Measurements from ENCODE around the gene TRIP13.

Gene TRIP13

DNA sequence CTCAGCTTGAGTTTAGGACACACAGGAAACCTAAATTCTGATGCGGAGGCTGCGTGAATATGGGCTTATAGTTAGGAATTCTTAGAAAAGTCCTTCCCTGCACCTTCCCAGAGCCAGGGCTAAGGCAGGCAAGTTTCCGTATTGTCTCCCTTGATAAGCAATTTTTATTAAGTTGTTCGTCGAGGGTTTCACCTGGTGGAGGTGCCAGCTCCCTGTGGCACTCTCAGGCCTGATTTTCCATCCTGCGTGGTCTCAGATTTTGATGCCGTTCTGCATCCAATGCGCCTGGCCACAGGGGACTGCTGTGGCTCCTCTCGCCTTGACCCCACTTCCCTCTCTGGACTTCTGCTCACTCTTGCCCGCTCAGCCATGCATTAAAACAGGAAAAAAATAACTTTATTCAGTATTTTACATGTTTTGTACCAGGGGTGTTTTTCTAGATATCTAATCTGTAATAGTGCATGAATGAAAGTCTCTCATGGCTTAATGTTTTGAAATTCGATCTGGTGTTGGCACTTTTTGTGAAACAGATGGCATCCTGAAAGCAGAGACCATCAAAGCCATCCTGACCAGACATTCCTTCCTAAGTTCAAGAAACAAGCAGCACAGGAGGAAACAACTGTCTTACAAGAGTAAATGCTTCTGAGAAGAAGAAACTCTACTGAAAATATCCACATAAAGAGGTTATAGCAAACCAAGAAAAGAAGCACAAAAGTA is 50.7 kb downstream of the TRIP13 start:
- DNase-seq, result no peak

DNA sequence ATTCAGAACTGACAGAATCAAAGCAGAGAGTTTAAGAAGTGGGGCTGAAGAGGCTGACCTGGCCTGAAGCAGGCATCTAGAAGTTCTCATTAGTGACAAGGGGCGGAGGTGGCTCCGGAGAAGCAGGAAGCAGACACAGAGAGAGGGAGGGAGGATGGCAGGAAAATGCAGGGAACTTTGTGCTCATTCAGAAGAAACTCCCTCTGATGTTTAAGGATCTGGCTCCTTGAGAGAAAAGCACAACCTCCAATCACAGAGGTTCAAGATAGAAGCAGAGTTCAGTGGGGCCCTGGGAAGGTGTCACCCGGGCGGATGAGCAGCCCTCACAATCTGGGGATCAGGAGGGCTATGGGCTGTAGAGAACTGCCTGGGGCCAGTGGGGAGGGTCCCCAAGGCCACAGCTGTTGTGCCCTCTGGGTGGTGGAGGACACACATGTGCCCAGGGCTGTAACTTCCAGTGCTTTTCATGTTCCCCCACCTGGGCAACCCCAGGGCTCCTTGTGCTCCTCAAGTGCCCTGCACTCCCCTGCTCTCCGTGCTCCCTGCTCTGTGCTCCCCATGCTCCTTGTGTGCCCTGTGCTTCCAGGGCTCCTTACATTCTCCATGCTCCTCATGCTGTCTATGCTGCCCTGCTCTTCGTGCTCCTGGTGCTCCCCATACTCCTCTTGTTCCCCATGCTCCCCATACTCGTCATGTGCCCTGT is 51.4 kb downstream of the TRIP13 start:
- DNase-seq, result no peak

DNA sequence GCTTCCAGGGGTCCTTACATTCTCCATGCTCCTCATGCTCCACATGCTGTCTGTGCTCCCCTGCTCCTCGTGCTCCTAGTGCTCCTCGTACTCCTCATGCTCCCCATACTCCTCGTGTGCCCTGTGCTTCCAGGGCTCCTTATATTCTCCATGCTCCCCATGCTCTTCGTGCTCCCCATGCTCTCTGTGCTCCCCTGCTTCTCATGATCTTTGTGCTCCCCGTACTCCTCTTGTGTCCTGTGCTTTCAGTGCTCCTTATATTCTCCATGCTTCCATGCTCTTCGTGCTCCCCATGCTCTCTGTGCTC is 51.9 kb downstream of the TRIP13 start:
- no peak for DNase-seq

DNA sequence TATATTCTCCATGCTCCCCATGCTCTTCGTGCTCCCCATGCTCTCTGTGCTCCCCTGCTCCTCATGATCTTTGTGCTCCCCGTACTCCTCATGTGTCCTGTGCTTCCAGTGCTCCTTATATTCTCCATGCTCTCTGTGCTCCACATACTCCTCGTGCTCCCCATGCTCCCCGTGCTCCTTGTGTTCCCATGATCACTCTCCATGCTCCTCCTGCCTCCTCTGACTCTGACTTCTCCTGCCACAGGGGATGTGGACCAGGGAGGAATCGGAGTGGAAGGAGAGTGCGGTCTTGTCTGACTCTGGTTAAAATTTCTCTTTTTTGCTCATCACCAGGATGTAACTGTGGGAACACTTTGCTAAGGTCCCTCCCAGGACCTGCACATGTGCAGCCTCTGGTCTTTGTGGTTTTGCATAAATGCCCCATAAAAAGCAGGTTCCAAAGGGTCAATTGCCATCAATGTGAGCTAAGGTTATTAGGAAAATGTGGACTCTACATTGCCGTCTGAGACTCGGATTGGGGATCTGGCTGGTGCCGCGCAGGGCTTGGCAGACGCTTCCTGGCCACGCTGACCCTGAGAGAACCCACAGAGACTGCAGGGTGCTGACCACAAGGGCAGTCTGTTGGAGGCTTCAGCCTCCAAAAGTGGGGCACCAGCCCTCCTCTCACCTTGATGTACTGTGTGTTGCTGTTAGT is 52.5 kb downstream of the TRIP13 start:
- DNase-seq, result no peak

DNA sequence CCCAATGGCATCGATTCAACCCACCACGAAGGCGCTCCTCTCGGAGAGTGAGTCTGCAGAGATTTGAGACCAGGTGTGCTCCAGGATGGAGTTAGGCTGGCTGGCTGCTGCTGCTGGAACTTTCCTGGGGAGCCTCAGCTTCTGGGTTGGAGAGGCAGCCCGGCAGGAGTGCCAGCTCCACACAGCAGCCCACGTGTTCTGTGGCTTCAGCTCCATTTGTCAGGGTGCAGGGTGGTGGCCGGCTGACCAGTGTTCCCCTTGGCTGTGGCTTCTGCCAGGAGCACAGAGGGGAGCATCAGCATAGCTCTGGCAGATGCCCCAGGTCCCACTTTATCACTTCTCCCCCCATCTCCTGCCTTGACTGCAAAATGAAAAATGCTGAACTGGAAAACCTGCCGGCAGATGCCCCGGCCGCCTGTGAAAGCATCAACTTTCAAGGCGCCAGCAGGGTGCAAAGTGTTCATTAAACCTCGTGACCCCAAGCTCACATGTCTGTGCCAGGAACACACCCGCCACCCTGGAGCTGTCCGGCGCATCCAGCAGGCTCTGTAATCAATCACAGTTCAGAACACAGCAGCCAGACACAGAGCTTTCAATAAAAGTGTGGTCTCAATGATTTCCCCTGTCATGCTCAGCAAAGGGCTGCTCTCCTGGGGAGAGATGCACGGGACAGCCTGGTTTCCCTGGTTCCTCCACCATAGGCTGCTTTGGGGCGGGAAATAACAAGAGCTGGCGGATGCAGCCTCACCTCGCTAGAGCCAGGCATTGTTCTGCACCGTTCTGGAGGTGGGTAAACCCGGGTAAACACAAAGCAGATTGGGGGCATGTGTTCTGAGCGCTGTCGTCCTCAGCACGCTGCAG is 53.2 kb downstream of the TRIP13 start:
- no peak for DNase-seq

DNA sequence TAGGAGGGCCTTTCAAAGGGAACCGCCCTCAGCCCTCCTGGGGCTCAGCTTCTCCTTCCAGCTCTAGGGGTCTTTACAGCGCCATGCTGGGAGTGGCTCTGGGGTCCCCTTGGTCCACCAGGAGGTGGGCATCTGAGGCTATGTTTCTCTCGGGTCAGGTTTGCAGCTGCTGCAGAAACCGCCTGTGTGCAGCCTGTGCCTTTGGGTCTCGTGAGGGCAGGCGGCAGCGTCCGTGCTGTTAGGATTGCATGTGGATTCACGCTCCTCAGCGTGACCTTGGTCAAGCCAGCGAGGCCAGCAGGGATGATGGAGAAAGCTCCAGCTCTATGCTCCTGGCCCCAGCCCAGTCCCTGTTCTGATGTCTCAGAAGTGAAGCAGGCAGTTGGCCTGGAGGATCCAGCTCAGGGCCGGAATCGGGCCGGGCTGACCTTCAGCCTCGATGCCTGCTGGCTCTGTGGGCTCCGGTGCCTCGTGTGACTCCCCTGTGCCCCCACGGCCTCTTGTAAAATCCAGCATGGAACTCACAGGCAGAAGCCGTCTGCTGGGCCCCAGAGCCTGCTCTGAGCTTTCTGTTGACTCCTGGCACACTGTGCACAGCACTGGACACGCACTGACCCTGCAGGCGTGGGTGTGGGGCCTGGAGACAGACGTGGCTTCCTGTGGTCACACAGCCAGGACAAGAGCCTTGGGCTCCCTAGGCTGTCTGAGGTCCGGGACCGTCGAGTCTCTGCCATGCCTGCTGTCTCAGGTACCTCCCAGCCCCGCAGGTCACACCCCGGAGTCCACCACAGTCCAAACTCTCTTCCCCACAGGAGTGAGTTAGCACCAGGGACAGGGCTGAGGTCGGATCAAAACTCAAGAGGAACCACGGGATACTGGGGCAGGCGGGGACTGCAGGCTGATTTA is 54.3 kb downstream of the TRIP13 start:
- no peak for DNase-seq

DNA sequence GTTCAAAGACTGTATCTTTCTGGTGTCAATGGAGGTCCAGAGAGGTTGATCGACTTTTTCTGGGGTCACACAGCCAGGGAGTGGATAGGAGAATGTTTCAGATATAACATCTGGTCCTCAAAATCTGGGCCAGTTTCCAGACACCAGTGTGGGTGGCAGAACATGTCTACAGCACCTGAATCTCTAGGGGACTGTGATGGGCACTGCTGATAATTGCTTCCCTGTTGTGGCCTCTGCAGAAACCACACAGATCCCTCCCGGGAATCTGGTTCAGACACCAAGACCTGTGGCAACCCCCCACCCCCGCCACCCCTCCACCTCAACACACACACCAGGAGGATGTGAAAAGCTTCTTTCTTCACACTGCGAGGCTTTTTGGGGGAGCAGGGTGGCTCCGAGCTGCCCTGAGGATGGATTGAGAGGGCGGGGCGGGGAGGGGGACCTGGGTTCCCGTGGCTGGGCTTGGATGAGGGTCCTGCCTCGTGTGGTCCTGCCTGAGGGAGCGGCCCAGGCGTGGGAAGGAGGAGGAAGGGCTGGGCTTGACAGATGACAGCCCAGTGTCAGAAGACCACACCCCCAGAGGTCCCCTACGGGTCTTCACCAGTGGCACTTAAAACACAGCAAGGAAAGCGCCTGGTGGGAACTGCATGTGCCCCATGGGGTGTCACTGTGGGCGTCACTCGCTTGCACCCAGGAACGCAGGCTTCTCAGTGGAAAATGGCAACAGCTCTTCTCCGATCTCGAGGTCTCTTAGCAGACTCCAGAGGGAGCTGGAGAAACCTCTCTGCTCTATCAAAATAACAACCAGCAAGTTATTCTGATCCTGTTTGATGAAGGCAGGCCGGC is 55.2 kb downstream of the TRIP13 start:
- DNase-seq, result no peak

DNA sequence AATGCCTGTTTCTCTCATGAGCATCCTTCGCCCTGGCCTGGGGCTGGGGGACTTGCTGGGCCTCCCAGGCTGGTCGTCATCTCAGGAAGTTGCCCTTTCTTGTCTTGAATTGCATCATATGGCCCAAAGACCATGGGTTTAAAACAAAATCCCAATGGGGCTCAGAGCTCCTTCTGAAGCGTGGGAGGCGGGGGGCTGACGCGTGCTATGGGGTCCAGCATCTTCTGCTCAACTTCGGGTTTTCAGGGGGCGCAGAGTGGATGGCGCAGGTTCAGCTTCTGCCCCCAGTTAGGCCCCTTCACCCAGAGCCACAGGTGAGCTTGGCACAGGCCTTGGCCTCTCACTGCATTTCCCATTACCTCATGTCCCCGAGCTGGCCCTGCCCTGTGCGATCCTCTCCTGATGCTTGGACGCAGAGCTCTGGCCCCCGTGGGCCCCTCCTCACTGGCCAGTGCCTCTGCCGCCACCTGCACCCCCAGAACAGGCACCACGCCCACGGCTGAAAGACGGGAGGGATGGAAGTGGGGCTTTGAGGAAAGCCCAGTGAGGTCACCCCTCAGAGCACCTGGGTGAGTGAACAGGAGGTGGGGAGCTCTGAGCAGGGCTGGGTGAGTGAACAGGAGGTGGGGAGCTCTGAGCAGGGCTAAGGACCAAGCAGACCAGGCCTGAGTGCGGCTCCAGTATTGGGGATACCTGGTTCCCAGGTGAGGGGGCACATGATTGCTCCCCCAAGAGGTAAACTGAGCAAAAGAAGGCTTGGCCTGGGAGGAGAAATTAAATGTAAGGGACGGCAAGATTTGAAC is 56.0 kb downstream of the TRIP13 start:
- DNase-seq, result no peak

DNA sequence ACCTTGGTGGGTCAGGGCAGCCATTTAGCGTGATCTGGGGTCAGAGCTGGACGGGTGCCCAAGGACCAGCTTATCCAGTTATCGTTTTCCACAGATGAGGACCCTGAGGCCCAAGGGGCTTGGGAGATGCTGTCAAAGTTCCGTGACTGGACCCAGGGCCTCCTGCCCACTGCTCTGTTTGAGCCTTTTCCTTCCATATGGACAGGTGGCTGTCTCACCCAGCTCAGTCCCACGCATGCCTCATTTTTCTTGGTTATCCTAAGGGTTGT is 56.5 kb downstream of the TRIP13 start:
- DNase-seq, result no peak

DNA sequence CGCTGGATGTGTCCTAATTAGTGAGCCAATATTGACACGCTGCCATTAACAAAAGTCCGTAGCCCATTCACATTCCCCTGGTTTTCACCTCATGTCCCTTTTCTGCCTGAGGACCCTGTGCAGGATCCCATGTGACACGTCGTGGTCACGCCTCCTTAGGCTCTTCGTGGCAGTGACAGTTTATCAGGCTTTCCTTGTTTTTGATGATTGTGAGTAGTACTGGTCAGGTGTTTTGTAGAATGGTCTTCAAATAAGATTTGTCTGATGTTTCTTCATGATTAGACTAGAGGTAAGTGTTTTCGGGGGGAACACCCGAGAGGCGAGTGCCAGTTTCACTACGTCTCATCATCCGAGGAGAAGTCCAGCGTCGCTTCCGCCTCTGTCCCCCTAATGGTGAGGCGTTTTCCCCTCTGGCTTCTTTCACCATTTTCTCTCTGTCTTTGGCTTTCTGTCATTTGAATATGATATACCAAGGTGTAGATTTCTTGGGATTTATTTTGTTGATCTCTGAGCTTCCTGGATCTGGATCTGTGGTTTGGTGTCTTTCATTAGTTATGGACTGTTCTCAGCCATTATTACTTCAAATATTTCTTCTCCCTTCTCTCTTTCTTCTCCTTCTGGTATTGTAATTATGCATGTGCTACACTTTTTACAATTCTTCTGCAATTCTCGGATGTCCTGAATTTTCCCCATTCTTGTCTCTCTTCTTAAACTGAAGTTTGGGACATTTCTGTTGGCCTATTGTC is 57.3 kb downstream of the TRIP13 start:
- no peak for DNase-seq

DNA sequence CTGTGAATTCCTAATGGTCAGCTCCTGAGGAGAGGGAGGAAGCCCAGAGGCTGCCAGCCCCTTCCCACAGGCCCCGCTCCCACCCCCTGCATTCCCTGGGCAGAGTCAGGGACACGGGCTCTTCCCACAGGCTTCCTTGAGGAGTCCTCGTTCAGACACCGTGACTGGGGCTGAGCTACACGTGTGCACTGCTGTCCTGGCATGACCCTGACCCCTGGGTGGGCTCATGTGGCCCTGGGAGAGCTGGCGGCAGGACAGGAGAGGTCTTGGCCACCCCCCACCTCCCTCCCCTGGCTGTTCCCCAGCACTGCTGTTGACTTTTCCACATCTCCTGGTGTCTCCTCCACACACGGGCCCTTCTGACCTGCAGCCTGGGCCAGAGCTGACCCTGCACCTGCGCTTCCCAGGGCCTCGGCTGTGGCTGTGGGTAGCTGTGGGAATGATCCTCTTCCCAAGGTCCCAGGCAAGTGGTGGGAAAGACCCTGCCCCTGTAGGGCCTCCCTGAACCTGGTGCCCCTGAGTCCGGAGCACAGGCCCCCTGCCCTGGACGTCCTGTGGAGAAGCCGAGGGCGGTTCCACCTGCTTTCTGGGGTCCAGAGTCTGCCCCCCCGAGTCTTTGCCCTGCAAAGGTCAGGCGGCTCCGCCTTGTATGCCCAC is 59.4 kb downstream of the TRIP13 start:
- no peak for DNase-seq

DNA sequence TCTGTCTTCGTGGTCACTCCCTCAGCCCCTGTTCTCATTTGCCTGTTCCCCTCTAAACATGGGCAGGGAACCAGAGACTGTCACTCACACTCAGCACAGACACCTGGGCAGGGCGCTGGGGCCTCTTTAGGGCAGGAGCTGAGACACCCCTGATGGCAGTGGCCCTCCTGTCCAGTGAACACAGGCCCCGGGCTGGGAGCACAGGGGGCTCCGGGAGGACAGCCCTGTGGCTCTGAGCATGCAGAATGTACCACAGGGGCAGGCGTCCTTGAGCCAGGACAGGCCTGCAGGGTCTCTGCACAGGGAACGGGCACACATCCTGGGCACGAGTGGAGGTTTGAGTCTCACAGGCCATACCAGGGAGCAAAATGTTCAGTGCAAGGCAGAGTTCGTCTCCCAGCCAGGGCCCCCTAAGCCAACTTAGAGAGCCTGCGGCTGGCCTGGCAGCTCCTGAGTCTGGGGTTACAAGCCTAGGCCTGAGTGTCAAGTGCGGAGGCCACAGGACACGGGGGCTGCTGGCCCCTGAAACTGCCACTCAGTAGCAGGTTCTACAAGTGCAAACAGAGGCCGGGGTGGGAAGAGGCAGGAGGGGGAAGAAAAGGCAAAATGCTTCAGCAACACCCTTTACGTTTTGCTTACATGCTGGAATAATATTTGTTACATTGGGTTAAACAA is 60.0 kb downstream of the TRIP13 start:
- no peak for DNase-seq

DNA sequence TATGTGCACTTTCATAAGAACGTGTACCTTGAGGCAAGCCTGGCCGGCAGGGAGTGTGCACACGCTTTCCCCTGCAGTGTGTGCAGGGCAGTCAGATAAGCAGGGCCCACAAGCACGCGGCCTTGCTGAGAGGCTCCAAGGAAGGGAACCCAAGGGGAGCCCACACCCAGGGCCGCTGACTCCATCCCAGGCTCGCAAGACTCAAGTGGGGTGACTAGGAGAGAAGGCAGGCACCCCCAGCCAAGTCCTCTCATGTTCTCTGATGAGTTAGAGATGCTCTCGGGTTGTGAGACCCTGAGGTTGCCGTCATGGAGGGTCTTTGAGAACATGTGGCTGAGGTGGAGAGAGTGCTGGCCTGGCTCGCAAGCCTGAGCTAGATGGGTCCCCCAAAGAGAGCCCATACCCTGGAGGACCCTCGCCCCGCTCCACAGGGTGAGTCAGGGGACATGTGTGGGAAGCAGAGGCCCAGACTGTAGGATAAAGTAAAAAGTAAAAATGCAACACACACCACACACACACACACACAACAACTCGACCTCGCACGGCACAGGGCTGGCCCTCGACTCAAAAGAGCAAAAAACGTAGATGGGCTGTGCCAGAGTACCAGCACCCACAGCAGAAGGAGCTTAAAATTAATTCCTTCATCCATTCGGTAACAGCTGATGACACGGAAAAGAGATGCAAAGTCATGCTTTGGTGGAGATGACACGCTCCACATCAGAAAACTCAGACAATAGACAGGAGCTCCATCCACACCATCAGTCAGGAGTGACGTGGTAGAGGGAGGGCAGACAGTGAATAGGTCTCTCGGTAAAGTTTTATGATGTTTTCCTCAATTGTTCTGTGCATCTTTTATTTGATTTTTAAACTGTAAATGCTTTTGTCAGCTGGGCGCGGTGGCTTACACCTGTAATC is 61.1 kb downstream of the TRIP13 start:
- no peak for DNase-seq

DNA sequence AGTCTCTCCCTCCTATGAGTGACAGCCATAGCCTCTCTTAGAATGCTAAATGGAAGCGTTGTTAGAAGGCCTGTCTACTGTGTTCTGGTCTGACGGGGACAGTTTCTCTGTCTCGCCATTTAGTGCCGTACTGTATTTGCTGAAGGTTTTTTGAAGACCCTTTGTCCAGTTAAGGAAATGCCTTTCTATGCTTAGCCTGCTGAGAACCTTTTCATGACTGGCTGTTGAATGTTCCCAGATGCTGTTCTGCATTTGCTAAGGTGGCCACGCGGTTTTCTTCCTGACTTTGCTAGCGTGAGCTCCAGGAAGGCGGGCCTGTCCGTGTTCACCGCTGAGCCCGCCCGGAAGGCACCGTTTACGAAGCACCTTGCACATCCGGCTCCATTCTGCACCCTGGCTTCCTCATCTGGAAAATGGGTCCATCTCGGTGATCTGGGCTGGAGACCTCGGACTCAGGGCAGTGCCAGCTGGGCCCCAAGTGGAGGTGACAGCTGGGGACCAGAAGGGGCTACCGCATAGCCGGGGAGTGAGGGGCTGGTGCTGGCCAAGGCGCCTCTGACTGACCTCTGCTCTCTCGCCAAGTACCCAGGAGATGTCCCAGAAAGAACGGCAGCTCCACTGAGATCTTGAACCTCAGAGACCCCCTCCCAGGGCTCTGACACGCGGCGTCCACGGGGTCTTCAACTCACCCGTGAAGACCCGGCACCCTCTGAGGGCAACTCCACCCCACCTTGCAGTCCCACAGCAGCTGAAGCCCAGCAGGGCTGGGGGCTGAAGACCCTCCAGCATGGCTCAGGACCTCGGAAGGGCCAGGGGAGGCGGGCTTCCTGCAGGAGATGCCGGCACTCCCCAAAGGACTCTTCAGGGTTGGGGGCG is 63.4 kb downstream of the TRIP13 start:
- DNase-seq, result no peak

DNA sequence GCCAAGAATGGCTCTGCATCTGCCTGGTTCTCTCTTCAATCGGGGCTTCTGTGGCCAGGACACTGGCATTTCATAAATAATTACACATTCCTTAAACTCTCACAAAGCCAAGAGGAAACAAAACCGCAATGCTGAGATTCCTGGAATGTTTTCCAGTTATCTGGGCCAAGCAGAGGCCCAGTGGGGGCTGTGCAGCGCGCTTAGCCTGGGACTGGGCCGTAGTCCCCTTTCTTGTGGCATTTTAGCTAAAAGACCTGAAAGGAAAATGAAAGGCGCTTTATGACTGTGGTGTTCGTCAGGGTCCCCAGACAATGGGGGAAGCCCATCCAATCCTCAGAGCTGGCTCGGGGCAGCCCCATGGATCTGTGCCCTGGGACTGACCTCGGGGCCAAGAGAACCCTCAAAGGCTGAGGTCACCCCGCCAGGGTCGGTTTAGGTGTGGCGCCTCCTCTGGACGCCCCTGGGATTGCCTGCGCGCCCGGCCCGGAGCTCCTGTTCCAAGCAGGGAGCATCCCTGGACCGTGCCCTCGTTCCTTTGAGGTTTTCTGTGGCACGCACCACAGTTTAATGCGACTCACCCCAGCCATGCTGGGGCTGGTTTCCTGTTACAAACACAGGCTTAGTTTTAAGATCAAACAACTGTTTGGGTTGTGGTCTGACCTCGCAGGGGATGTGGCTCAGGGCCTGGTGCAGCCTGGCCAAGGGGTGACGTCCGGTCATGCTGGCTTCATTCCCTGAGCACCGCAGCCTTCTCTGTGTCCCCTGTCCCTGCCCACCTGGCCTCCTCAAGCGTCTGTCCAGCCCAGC is 64.5 kb downstream of the TRIP13 start:
- DNase-seq, result no peak

Data from NCI-H187 (cell line).